Endothelial cell of umbilical vein (primary cell): Measurements from ENCODE around the gene MT1X. TPM values are rescaled to one million over a fixed set of nuclear protein-coding genes. Genes with fewer than 3 reads are reported as not detected.

Source experiments
- BruUV-seq: library from RNA; stranded (reverse); fragments of 400-500 nt; replicated peaks from 2 replicates; lab custom pipeline; 2021; lab: Mats Ljungman, UMichigan
- CTCF ChIA-PET: fragments of 300-600, 350-600 bp; sonication (Branson Sonifier 250); formaldehyde crosslinking; loops from one replicate; lab custom pipeline; 2021; ENCODE audit warnings: antibody characterized with exemption, inconsistent platforms; lab: Charles Lee
- POLR2A ChIA-PET: fragments of 300-600, 350-600 bp; sonication (Branson Sonifier 250); formaldehyde crosslinking; loops from one replicate; lab custom pipeline; 2021; ENCODE audit warnings: antibody characterized with exemption, inconsistent platforms; lab: Charles Lee
- DNase-seq: peaks from one replicate; pipeline ENCODE4 v3.0.0-alpha.2; 2011; ENCODE audit warnings: low read depth, low spot score
- FAIRE-seq: peaks from 2 replicates; lab custom pipeline; 2011; peaks lifted over from hg19 to GRCh38; lab: Jason Lieb, UNC
- H2AFZ ChIP-seq: 2 replicates; pipeline ENCODE4 v1.6.0; 2012; ENCODE audit warnings: low read depth, low read length, control low read depth, inconsistent platforms
- H3K27ac ChIP-seq: 2 replicates; pipeline ENCODE4 v1.5.1; 2011; ENCODE audit warnings: low read depth, mild to moderate bottlenecking, control low read depth, low read length, moderate library complexity; ENCODE audit not compliant: insufficient read depth
- H3K27me3 ChIP-seq, 2 experiments: 2 replicates each; pipeline versions ENCODE4 v1.6.0 to v1.6.1; 2011; ENCODE audit warnings: low read length in 2 of 2, mixed read lengths in 1 of 2; ENCODE audit not compliant: control insufficient read depth in 2 of 2, insufficient read depth in 2 of 2
- H3K36me3 ChIP-seq, 2 experiments: 2 replicates in 1 of 2; 3 replicates in 1 of 2; pipeline ENCODE4 v1.5.1; 2011; ENCODE audit warnings: low read length in 2 of 2, mild to moderate bottlenecking in 1 of 2, moderate library complexity in 1 of 2; ENCODE audit not compliant: control insufficient read depth in 2 of 2, insufficient read depth in 2 of 2; ENCODE audit errors: extremely low read depth in 1 of 2
- H3K4me1 ChIP-seq: 3 replicates; pipeline ENCODE4 v1.5.1; 2011; ENCODE audit warnings: mild to moderate bottlenecking, low read length; ENCODE audit not compliant: control insufficient read depth, insufficient read depth; ENCODE audit errors: extremely low read depth
- H3K4me2 ChIP-seq: 2 replicates; pipeline ENCODE4 v1.6.1; 2011; ENCODE audit warnings: low read length, control low read depth, mixed read lengths; ENCODE audit not compliant: insufficient read depth
- H3K4me3 ChIP-seq, 3 experiments: fragments of 200-600 bp in 1 of 3; sonication (generic), shearing (Covaris generic) in 1 of 3; replicated peaks in 1 of 3; 2 replicates each; pipeline ENCODE4 v1.5.1; 2011 to 2016; ENCODE audit warnings: control low read depth in 3 of 3, low read length in 3 of 3, mild to moderate bottlenecking in 2 of 3, inconsistent platforms in 1 of 3, low read depth in 1 of 3, moderate library complexity in 1 of 3; ENCODE audit not compliant: insufficient read depth in 1 of 3
- H3K79me2 ChIP-seq: 2 replicates; pipeline ENCODE4 v1.6.0; 2012; ENCODE audit warnings: low read length, inconsistent platforms; ENCODE audit not compliant: control insufficient read depth, insufficient read depth
- H3K9ac ChIP-seq: replicated peaks from 2 replicates; pipeline ENCODE3; 2011; ENCODE audit warnings: low read length, control low read depth; ENCODE audit not compliant: insufficient read depth; ENCODE audit errors: extremely low read depth
- H3K9me1 ChIP-seq: replicated peaks from 3 replicates; pipeline ENCODE4 v1.6.0; 2011; ENCODE audit warnings: mild to moderate bottlenecking, low read length; ENCODE audit not compliant: control insufficient read depth, insufficient read depth; ENCODE audit errors: extremely low read depth
- H3K9me3 ChIP-seq: replicated peaks from 2 replicates; pipeline ENCODE4 v1.5.1; 2012; ENCODE audit warnings: low read length, inconsistent platforms; ENCODE audit not compliant: control insufficient read depth, insufficient read depth
- H4K20me1 ChIP-seq: replicated peaks from 2 replicates; pipeline ENCODE3; 2011; ENCODE audit warnings: mild to moderate bottlenecking, low read length; ENCODE audit not compliant: control insufficient read depth, insufficient read depth; ENCODE audit errors: extremely low read depth
- CTCF ChIP-seq, 2 donors: IDR thresholded peaks; 1 replicate in 1 of 2; 2 replicates in 1 of 2; pipeline ENCODE4 v1.5.1; 2011; ENCODE audit warnings: low read length in 2 of 2, mild to moderate bottlenecking in 2 of 2, moderate library complexity in 2 of 2, control low read depth in 1 of 2, inconsistent platforms in 1 of 2, low read depth in 1 of 2; ENCODE audit not compliant: insufficient read depth in 1 of 2; ENCODE audit errors: extremely low read depth in 1 of 2
- EZH2 ChIP-seq: IDR thresholded peaks from 2 replicates; pipeline ENCODE4 v1.6.1; 2012; ENCODE audit warnings: borderline replicate concordance, low read depth, mild to moderate bottlenecking, moderate library complexity, low read length, inconsistent platforms; ENCODE audit not compliant: severe bottlenecking
- FOS ChIP-seq: IDR thresholded peaks from 2 replicates; pipeline ENCODE4 v1.6.1; 2011; ENCODE audit warnings: mild to moderate bottlenecking, low read length, moderate library complexity, borderline replicate concordance; ENCODE audit not compliant: insufficient read depth
- GATA2 ChIP-seq: IDR thresholded peaks from 2 replicates; pipeline ENCODE4 v1.7.0; 2011; ENCODE audit warnings: low read depth, mild to moderate bottlenecking, moderate library complexity, mixed read lengths, low read length; ENCODE audit not compliant: insufficient read length, insufficient read depth
- JUN ChIP-seq: IDR thresholded peaks from 2 replicates; pipeline ENCODE4 v1.6.1; 2011; ENCODE audit warnings: borderline replicate concordance, low read depth; ENCODE audit not compliant: insufficient read length, insufficient read depth
- MAX ChIP-seq: IDR thresholded peaks from 2 replicates; pipeline ENCODE4 v1.6.1; 2011; ENCODE audit not compliant: insufficient read depth, insufficient read length
- MYC ChIP-seq: IDR thresholded peaks from one replicate; pipeline ENCODE4 v1.6.1; 2011; ENCODE audit warnings: mild to moderate bottlenecking, low read depth, low read length
- POLR2A ChIP-seq: IDR thresholded peaks from 2 replicates; pipeline ENCODE4 v1.6.1; 2012; ENCODE audit warnings: low read depth, mild to moderate bottlenecking, control low read depth, low read length
- POLR2AphosphoS5 ChIP-seq: IDR thresholded peaks from 2 replicates; pipeline ENCODE4 v1.6.1; 2012; ENCODE audit warnings: low read depth, mild to moderate bottlenecking, control low read depth, low read length, moderate library complexity; ENCODE audit not compliant: insufficient read depth
- dilution Hi-C: fragments of 300-500 bp; cut with MboI; formaldehyde crosslinking; loops from one replicate; pipeline ENCODE4 v1.15.0; 2019; ENCODE audit warnings: low sequenced_read_pairs; ENCODE audit not compliant: extremely low pct_ligation_motif_present
- intact Hi-C: fragments of 100-400 bp; cut with micrococcal nuclease; formaldehyde crosslinking; loops from one replicate; pipeline ENCODE4 v1.10.0; 2022
- polyA plus RNA-seq, 4 experiments: library from polyadenylated mRNA; depleted of rRNA in 3 of 4; stranded (reverse) in 3 of 4; unstranded in 1 of 4; fragments of >200 nt; gene quantifications; 2 replicates each; pipeline versions ENCODE4 v1.2.1 to v1.2.3, GENCODE V29; 2011 to 2012; ENCODE audit warnings: missing spikeins in 1 of 4
- total RNA-seq: library from RNA; stranded (reverse); gene quantifications from 2 replicates; pipeline ENCODE4 v1.2.3, GENCODE V29; 2021

MT1X gene
- total and polyA plus RNA-seq, 2 donors (not counting 3 experiments of a cell fraction or from before 2014, with no cell fraction given) = 15.6 to 46.7 TPM

- FAIRE-seq (no peak), DNase-seq (no peak)
- no peaks in the 10 kb centered on the region for H3K36me3 ChIP-seq
- H3K4me2 ChIP-seq = no peak overlapping the region
- H3K9me1 ChIP-seq = no peaks in the 10 kb centered on the region
- no peak overlapping the region for H3K9ac ChIP-seq
- dilution Hi-C loops = no loop called here
- no peak overlapping the region for H3K27ac ChIP-seq
- H2AFZ ChIP-seq = no peak overlapping the region
- no TSS peak for BruUV-seq
- ChIA-PET CTCF (interaction anchor here (1.1 kb wide), 1 partner anchor 52 kb away, joined by 4 read pairs; no protein-coding TSS in a partner anchor), POLR2A (no interaction called here)
- intact Hi-C loops = no loop called here
- no peaks in the 10 kb centered on the region for H3K9me3 ChIP-seq
- TF ChIP-seq GATA2 (no peak), JUN (no peak), POLR2AphosphoS5 (no peak), MAX (no peak), CTCF (IDR thresholded peaks at IDR 0.05; ENCODE audit: extremely low read depth in 1 of 2, insufficient read depth in 1 of 2, low read depth in 1 of 2, low read length in 2 of 2) (no peak), FOS (no peak), POLR2A (no peak), MYC (no peak), EZH2 (no peak)
- no peaks in the 10 kb centered on the region for H3K4me1 ChIP-seq
- H3K4me3 ChIP-seq = no peak overlapping the region
- H3K79me2 ChIP-seq = no peaks in the 10 kb centered on the region
- no peaks in the 10 kb centered on the region for H4K20me1 ChIP-seq
- peaks cover 41 to 53% of the 10 kb centered on the region in 2 experiments for H3K27me3 ChIP-seq
Measured at GRCh38 chr16:56649820-56650219, 32.5 kb upstream of the MT1X start.
